ENCODE data around the gene HSPA4.
A peak's percentile ranks its signal among the peaks of the same experiment; 100 is the strongest.
"Not testable (repeated sequence)": the region's sequence is repeated elsewhere in the genome, so short reads cannot be mapped to it uniquely, and the experiment has no call there.

Gene HSPA4

GRCh38 chr5:133051542-133052316 is at the start of gene HSPA4:
TSS of gene HSPA4 (plus strand) at chr5:133052013. CDS start at chr5:133052251, 238 bp downstream.
- peak; percentile 82 for DNase-seq

- DNase-seq, result no peak
Measured at GRCh38 chr5:133006653-133007052, 45.2 kb upstream of the HSPA4 start.

GRCh38 chr5:133008455-133008854 is 43.4 kb upstream of the HSPA4 start:
- not testable (repeated sequence) for DNase-seq

GRCh38 chr5:133015466-133015865 is 36.3 kb upstream of the HSPA4 start:
- no peak for DNase-seq

- DNase-seq, result no peak
Measured at GRCh38 chr5:133017964-133018363, 33.8 kb upstream of the HSPA4 start.

- DNase-seq, result not testable (repeated sequence)
Measured at GRCh38 chr5:133019471-133019870, 32.3 kb upstream of the HSPA4 start.

GRCh38 chr5:133025804-133026663 is 25.8 kb upstream of the HSPA4 start, which contains the start of gene ZCCHC10:
TSS of gene ZCCHC10 (minus strand) at chr5:133026549. CDS start at chr5:133026537, 12 bp downstream.
- DNase-seq, result peak; percentile 50

- no peak for DNase-seq
Measured at GRCh38 chr5:133026664-133027153, 25.1 kb upstream of the HSPA4 start.

- no peak for DNase-seq
Measured at GRCh38 chr5:133029416-133029815, 22.4 kb upstream of the HSPA4 start.

GRCh38 chr5:133030343-133031005 is 21.3 kb upstream of the HSPA4 start:
- DNase-seq, result no peak

GRCh38 chr5:133032852-133033742 is 18.7 kb upstream of the HSPA4 start:
- DNase-seq, result peak; percentile 5

GRCh38 chr5:133034064-133034463 is 17.7 kb upstream of the HSPA4 start:
- DNase-seq, result no peak

GRCh38 chr5:133035224-133035623 is 16.6 kb upstream of the HSPA4 start:
- DNase-seq, result no peak

GRCh38 chr5:133036677-133037076 is 15.1 kb upstream of the HSPA4 start:
- DNase-seq, result not testable (repeated sequence)

GRCh38 chr5:133041157-133041784 is 10.5 kb upstream of the HSPA4 start:
- DNase-seq, result no peak

GRCh38 chr5:133041910-133042309 is 9.9 kb upstream of the HSPA4 start:
- no peak for DNase-seq

- DNase-seq, result not testable (repeated sequence)
Measured at GRCh38 chr5:133046560-133046959, 5.3 kb upstream of the HSPA4 start.

- DNase-seq, result no peak
Measured at GRCh38 chr5:133047404-133047803, 4.4 kb upstream of the HSPA4 start.

GRCh38 chr5:133048993-133049725 is 2.7 kb upstream of the HSPA4 start:
- no peak for DNase-seq

GRCh38 chr5:133049726-133050048 is 2.1 kb upstream of the HSPA4 start:
- no peak for DNase-seq

- no peak for DNase-seq
Measured at GRCh38 chr5:133050521-133050920, 1.3 kb upstream of the HSPA4 start.

Data from GF-D8 (cell line).